ENCODE measurements around the gene ABCA13. TPM values are rescaled to one million over a fixed set of nuclear protein-coding genes. Genes with fewer than 3 reads are reported as not detected.

ABCA13 gene
- total RNA-seq, 1 donor from 2014 or later: not detected

DNA sequence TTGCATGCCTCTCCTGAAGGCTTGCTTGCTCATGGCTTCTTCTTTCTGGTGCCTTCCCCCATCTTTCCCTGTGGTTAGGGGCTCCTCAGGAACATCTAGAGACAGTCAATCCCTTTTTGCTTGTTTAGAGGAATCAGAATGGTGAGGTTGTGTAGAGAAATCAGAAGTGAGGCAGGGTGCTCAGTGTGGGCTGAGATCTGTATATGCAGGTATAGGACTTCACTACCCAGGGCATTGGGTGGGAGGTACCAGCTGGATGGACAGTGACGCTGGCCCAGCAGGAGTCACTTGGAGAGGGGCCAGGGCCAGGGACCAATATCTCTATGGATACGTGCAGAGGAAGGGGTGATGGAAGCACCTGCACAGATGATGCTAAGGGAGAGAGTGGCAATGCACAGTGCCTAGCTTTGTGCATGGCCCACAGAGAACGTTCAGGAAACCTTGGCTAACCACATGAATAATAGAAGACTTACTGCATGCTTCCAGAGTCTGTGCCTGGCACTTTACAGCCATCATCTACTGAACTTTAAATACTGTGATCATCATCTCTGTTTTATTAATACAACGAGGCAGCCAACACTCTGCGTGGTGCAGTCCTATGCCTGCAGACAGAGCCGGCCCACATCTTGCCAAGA is 255.2 kb downstream of the ABCA13 start:
- no peak for DNase-seq (ENCODE audit: low read depth in 2 of 2)

- no peak for DNase-seq (ENCODE audit: low read depth in 2 of 2)
Measured at GRCh38 chr7:48426966-48427555, 255.8 kb downstream of the ABCA13 start.

DNA sequence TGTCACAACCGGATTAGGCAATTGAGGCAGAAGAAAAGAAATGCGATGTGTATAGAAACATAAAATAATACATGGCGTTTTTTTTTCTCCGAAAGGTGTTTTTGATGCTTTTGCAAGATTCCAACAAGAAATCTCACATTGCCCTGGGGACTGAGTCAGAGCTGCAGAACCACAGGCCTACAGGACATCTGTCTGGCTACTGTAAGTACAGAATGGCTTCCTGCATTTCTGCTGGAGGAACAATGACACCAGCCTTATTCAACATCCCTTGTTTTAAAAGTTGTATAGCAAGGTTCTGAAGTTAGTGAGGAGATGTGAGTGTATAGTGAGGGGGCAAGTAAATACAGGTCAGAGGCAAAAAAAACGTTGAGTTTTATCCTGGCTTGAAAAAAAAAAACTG is 256.4 kb downstream of the ABCA13 start:
- no peak for DNase-seq (ENCODE audit: low read depth in 2 of 2)

DNA sequence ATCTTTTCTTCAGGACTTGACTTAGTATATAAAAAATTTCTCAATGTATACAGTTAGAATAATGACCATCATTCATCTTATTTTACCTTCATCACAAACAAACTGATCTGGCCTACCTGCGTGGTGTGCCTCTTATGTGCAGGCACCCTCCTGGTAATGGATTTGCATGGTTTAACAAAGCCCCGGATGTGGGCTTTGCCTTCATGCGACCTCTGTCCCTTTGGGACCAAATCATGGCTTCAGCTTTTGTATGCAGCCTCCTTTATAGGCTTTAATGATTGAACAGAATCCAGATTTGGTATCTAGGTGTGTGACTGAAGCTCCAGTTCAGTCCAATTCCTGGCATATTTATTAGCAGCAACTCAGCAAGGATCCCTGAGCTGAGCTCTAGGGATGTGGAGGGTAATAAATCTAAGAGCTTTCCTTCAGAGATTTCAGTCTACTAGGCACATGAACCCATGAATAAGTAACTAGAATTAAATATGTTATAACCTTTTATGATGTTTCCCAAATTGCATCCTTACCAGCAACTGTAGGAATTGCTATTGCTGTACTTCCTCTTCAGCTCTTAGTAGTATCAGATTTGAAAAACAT is 256.9 kb downstream of the ABCA13 start:
- no peak for DNase-seq (ENCODE audit: low read depth in 2 of 2)

GRCh38 chr7:48429117-48429516 is 257.9 kb downstream of the ABCA13 start:
- no peak for DNase-seq (ENCODE audit: low read depth in 2 of 2)

GRCh38 chr7:48438206-48438605 is 266.9 kb downstream of the ABCA13 start:
- DNase-seq (ENCODE audit: low read depth in 2 of 2): no peak

DNA sequence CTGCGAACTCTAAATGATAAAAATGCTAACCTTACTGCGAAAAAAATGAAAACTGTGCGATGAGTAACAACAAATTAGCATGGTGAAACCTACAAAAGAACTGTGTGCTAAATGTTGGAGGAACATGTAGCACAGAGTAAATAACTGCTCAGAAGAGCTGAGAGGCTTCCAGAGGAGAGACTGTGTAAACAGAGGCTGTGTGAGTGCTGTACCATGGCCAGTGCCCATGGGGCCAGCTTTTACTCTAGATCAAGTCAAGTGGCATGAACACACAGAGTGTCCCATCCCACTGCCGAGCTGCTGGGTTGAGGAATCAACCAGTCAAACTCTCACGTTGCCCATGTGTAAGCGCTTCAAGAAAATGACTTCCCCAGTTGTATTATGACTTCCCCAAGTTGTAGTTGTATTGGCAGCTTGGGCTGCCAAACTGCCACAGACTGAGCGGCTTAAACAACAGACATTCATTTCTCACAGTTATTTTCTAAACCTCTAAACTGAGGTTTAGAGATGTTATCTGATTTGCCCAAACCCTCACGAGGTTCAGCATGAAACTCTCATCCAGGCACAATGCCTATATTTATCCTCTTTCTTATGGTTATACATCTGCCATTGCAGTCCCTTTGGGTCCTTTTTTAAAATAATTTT is 270.7 kb downstream of the ABCA13 start:
- DNase-seq (ENCODE audit: low read depth in 2 of 2): no peak

DNA sequence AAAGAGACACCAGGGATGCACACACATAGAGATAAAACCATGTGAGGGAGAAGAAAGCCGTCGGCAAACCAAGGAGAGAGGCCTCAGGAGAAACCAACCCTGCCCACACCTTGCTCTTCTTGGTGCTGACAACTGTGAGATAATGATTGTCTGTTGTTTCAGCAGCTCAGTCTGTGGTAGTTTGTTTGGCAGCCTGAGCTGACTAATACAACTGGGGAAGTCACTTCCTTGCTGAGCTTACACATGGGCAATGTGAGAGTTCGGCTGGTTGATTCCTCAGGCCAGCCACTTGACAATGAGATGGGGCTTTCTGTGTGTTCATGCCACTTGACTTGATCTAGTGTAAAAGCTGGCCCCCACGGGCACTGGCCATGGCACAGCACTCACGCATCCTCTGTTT is 271.8 kb downstream of the ABCA13 start:
- DNase-seq (ENCODE audit: low read depth in 2 of 2): no peak

- no peak for DNase-seq (ENCODE audit: low read depth in 2 of 2)
Measured at GRCh38 chr7:48446721-48447120, 275.5 kb downstream of the ABCA13 start.

- DNase-seq (ENCODE audit: low read depth in 2 of 2): no peak
Measured at GRCh38 chr7:48452218-48452617, 281.0 kb downstream of the ABCA13 start.

DNA sequence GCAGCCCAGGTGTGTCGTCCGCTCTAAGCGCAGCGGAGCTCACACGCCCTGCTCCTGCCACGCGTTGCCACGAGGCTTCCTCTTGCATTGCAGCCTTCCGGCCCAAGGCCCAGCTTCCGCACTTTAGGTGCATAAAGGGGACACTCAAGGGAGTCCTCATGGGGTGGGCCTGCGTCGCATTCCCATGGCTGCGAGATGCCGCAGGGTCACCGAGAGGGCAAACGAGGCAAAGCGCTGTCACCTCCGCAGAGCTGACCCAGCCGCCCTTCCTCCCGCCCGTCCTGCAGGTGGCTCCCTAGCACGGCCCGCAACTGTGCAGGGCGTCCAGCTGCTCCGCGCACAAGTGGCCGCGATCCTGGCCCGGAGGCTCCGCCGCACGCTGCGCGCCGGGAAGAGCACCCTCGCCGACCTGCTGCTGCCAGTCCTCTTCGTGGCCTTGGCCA is 283.5 kb downstream of the ABCA13 start:
- no peak for DNase-seq (ENCODE audit: low read depth in 2 of 2)

DNA sequence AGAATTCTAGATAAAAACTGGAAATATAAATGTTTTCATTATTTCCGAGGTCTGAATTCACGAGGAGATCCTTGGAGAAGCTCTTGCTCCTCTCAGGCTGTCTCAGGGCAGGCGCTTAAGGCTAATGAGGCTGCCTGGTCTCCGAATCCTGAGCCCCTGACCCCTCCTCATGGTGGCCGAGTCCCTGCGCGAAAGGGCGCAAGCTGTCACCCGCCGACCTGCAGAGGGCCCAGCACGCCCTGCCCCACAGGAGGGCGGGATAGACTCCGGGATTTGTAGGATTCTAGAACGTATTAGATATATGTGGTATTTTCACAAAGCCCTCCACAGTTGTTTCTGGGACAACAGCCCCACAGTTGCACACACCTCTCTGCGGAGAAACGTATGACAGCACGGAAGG is 284.1 kb downstream of the ABCA13 start:
- DNase-seq (ENCODE audit: low read depth in 2 of 2): no peak

- DNase-seq (ENCODE audit: low read depth in 2 of 2): no peak
Measured at GRCh38 chr7:48458701-48459524, 287.7 kb downstream of the ABCA13 start.

GRCh38 chr7:48466713-48467112 is 295.5 kb downstream of the ABCA13 start:
- no peak for DNase-seq (ENCODE audit: low read depth in 2 of 2)

DNA sequence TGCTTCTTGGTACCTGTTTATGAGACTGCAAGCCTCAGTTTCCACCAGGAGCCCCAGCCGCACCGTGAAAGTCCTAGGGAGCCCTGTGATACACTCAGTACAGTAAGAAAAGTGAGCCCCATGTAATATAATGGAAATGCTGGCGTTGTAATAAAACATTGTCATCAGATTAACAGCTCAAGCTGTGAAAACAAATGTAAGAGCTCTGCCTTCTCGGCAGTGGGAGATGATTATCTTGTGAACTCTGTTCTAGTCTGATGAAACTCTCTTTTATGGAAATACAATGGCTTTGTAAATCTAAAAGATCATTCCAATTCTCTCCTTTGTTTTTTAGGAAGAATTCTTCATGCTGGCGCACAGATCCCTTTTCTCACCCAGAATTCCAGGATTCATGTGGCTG is 299.9 kb downstream of the ABCA13 start:
- no peak for DNase-seq (ENCODE audit: low read depth in 2 of 2)

- DNase-seq (ENCODE audit: low read depth in 2 of 2): no peak
Measured at GRCh38 chr7:48472640-48473039, 301.4 kb downstream of the ABCA13 start.

DNA sequence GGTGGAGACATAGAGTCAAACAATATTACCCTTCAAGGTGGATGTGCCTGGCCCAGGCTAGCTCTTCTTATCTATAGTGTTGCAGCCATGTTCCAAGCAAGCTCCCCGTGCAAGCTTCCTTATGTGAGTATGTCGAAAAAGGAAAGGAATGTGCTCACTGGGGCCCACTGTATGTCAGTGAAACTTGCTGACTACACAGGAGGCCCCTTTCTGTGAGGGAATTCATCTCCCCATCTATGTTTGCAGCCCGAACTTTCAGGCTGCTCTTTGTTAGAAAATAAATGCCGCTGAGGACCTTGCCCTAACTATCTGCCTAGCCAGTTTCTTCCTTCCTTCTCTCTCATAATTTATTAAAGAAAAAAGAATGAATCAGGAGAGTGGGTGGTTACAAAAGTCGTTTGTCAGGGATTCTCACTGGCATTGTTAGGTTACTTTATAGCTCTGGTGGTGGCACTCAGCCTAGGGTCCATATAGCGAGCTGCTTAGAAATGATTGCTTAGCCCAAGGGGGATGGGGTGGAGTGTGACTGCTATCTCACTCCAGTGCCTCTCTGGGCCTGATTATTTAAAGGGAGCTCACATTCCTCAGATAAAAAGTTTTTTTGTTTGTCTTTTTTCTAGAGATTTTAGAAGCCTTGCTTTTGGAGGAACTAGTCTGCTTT is 302.1 kb downstream of the ABCA13 start:
- no peak for DNase-seq (ENCODE audit: low read depth in 2 of 2)

GRCh38 chr7:48481235-48481634 is 310.0 kb downstream of the ABCA13 start:
- no peak for DNase-seq (ENCODE audit: low read depth in 2 of 2)

GRCh38 chr7:48497521-48497920 is 326.3 kb downstream of the ABCA13 start:
- no peak for DNase-seq (ENCODE audit: low read depth in 2 of 2)

DNA sequence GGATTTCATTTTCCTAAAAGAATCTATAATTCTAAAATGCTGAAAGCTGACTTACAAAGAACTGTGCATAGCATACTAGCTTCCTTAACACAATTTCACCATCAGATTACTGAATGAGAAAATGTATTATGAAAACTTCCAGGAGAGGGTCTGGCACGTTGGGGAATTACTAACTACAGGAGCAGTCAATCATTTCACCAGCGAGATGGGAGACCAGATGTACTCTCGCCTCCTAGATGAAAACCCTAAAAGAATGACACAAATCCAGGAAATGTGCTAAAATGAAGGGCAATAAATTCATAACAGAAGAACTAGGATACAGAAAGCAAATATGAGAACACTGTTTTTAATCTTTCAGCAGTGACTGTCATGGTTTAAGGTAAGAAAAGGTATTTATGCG is 330.8 kb downstream of the ABCA13 start:
- DNase-seq (ENCODE audit: low read depth in 2 of 2): no peak

GRCh38 chr7:48505051-48505450 is 333.8 kb downstream of the ABCA13 start:
- DNase-seq (ENCODE audit: low read depth in 2 of 2): no peak

Data from dermis microvascular lymphatic vessel endothelial cell (primary cell).